Measurements from ENCODE around the gene KANTR.

The KANTR gene

DNA sequence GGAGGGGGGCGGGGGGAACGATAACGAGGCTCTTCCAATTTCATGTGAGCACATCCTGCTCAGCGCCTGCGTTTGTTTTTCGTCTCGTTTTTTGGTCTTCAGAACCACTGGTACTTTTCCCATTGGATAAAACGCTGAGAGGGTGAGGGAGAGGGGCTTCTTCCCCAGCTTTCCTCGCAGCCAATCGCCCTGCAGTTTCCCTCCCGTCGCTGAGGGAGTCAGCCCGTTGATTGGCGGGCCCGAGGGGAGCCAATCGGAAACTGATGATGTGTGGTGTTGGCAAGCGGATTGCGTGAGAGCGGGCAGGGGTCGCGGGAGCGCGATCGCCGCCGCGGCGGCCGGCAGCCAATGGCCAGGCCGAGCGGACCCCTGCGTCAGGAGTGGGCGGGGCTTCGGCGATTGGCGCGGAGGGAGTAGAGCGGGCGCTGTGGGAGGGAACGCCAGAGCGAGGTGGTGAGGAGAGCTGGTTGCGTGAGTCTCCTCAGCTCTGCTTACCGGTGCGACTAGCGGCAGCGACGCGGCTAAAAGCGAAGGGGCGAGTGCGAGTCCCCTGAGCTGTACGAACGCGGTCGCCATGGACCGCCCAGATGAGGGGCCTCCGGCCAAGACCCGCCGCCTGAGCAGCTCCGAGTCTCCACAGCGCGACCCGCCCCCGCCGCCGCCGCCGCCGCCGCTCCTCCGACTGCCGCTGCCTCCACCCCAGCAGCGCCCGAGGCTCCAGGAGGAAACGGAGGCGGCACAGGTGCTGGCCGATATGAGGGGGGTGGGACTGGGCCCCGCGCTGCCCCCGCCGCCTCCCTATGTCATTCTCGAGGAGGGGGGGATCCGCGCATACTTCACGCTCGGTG lies 11.8 kb upstream of the KANTR start, which contains the start of gene TSPYL2:
Gene TSPYL2, plus strand, starts transcription at position 443 of the 848 bp plus-strand sequence. Its CDS starts 132 bp downstream, at position 575.
- peak; percentile 95 for DNase-seq

DNA sequence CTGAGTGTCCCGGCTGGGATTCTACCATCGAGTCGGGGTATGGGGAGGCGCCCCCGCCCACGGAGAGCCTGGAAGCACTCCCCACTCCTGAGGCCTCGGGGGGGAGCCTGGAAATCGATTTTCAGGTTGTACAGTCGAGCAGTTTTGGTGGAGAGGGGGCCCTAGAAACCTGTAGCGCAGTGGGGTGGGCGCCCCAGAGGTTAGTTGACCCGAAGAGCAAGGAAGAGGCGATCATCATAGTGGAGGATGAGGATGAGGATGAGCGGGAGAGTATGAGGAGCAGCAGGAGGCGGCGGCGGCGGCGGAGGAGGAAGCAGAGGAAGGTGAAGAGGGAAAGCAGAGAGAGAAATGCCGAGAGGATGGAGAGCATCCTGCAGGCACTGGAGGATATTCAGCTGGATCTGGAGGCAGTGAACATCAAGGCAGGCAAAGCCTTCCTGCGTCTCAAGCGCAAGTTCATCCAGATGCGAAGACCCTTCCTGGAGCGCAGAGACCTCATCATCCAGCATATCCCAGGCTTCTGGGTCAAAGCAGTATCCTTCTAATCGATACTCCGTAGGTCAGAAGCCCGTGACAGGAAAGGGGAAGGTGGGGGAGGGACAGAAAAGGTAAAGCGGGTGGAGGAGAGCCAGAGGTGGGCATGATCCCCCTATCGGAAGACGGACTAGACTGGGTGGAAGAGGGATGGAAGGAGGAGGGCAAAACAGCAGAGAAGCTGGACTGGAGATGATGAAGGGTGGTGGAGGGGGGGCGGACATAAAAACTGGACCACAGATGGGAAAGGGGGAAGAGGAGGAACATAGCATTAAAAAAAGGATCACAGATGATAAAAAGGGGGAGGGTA lies 10.9 kb upstream of the KANTR start:
- no peak for DNase-seq

DNA sequence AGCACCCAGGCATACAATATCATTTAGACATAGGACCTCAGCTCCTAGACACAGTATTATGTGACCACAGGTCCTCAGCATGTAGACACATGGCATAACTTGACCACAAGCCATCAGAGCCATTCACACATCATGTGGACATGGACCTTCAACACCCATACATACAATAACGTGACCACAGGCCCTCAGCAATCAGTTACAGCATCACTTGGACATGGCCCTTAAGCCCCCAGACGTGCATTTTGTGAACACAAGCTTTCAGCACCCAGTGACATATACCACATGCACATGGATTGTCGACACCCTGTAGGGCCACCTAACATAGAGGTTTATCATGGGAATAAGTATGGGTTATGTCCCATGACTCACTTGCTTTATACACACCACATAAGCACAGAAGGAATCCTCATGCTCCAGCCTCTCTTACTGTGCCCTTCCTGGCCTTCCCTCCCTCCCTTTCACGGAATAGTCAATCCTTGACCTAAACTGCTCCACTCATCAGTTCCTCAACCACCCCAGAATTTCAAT lies 9.8 kb upstream of the KANTR start:
- no peak for DNase-seq

DNA sequence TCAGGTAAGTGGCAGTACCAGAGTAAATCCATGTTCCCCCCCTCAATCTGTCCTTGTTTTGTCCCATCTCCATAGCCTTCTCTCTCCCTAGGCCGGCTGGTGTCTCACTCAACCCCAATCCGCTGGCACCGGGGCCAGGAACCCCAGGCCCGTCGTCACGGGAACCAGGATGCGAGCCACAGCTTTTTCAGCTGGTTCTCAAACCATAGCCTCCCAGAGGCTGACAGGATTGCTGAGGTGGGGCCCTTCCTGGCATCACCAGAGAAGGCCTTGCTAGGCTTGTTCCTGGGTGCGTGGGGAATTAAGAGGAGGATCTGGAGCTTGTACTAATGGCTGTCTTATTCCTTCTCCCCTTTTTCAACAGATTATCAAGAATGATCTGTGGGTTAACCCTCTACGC lies 9.1 kb upstream of the KANTR start:
- no peak for DNase-seq

DNA sequence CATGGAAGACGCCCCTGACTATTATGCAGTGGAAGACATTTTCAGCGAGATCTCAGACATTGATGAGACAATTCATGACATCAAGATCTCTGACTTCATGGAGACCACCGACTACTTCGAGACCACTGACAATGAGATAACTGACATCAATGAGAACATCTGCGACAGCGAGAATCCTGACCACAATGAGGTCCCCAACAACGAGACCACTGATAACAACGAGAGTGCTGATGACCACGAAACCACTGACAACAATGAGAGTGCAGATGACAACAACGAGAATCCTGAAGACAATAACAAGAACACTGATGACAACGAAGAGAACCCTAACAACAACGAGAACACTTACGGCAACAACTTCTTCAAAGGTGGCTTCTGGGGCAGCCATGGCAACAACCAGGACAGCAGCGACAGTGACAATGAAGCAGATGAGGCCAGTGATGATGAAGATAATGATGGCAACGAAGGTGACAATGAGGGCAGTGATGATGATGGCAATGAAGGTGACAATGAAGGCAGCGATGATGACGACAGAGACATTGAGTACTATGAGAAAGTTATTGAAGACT lies 8.2 kb upstream of the KANTR start:
- DNase-seq: no peak

DNA sequence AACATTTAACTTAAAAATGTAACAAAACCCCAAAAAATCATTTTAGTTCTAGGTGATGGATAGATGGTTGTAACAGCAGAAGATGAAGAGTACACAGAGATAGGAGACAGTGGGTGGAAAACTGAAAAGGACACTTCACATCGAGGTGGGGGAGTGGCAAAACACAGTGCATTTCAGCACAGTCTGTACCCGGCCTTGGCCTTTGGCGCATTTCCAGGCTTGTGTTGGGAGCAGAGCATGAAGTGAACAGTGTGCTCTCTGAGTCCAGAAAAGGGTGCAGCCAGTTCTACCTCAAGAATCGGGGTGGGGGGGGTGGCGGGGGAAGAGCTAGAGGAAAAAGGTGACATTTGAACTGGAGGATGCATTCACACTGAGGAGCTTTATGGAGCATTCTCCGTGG lies 7.5 kb upstream of the KANTR start:
- DNase-seq: no peak

DNA sequence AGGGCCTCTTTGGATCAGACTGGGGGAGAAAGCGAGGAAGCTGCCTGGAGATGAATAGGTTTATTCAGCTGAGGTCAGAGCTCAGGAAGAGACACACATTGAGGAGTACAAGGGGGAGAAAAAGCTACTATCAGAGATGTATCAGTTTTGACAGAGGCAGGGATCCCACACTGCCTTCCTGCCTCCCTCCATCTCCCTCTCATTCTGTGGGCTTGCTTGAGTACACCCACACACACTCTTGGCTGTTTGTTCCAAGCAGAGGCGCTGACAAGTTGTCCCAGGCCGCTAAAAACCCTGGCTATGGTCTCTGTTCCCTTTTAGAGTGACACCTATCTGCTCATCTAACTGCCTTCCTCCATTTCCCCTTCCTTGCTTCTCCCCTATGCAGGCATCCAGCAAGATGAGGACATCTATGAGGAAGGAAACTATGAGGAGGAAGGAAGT lies 6.5 kb upstream of the KANTR start:
- no peak for DNase-seq

DNA sequence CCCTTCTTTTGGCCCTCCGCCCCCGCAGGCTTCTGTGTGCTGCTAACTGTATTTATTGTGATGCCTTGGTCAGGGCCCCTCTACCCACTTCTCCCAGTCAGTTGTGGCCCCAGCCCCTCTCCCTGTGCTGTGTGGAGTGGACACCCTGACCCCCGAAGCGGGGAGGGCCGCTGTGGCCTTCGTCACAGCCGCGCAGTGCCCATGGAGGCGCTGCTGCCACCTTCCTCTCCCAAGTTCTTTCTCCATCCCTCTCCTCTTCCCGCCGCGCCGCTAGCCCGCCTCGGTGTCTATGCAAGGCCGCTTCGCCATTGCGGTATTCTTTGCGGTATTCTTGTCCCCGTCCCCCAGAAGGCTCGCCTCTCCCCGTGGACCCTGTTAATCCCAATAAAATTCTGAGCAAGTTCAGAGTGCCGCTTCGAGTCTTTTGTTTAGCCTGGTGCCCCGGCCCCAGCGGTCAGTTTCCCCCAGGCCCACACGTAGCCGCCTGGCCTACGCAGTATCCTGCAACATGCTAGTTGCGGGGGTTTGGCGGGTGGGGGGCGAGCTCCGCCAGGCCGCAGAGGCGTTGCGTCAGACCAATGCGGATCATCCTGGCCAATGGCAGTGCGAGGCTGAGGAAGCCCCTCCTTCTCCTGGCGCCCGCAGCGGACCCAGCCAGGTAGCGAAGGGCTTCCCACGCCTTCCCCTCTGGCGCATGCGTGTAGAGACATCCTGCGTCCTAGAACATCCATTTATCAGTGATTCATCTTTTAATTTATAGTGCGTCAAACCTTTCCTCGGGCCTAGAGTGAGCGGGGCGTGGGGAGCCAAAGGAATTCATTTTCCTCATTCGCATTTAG lies 5.6 kb upstream of the KANTR start:
- DNase-seq: peak; percentile 80

DNA sequence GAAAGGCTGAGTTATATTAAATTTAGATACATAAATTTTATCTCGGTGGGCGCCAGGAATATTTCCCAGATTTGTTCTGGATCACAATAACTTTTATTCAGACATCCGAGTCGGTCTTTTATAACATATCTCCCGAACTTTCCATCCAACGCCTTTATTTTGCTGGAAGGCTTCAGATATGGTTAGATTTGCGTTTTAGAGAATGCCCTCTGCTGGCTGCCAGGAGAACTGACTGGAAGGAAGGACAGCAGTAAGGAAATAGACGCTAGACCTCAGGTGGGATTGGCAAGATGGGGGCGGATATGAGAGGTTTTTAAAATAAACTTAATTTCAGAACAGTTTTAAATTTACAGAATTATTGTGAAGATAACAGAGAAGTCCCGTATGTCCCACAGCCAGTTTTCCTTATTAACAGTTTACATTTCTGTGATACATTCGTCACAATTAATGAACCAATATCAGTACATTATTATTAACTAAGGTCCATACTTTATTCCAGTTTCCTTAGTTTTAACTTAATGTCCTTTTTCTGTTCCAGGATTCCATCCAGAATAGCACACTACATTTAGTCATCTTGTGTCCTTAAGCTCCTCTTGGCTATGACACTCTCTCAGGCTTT lies 4.6 kb upstream of the KANTR start:
- DNase-seq: peak; percentile 62

DNA sequence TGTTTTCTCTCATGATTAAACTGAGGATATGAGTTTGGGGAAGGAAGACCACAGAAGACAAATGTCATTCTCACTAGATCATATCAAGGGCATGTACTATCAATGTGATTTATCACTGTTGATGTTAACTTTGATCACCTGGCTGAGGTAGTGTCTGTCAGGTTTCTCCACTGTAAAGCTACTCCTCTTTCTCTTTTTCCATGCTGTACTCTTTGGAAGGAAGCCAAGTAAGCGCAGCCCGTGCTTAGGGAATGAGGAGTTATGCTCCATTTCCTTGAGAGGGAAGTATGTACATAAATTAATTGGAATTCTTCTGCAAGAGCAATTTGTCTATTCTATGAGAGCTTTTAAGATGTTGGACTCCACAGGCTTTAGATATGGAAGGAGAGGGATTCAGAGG lies 4.0 kb upstream of the KANTR start:
- DNase-seq: no peak

DNA sequence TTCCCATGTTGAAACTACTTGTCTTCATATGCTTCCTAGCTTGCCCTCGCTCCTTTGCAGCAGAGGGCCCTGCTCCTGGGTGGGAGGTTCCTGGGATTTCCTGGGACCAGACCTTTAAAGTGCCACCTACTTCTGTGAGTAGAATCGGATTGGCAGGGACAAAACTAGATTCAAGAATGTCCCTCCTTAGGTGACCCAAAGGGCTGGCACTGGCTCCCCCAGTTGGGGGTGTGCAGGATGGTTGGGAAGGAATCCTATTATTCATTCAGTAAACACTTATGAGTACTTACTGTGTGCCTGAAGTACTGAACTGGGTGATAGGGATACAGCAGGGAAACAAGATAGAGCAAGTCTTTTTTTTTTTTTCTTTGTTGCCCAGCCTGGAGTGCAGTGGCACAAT lies 2.6 kb upstream of the KANTR start:
- DNase-seq: no peak

DNA sequence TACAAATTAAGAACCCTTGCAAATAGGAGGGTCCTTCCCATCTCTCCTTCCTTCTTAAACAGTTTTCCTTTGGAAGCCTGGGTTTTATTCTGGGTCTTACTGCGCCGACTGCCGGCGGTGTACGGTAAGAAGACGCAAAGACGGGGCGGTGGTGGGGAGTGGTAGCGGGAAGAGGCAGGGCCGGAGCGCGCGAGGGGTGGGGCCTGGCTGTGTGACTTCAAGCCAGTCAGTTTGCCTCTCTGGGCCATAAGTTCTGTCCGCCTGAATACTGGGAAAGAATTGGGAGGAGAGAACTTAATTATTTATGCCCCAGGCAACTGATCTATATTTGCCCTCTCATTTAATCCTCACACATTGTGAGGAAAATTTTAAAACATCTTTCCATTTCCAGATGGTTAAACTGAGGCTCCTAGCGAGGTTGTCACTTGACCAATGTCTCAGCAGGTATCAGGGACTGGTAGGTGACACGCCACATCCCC lies 726 bp upstream of the KANTR start:
- peak; percentile 80 for DNase-seq

DNA sequence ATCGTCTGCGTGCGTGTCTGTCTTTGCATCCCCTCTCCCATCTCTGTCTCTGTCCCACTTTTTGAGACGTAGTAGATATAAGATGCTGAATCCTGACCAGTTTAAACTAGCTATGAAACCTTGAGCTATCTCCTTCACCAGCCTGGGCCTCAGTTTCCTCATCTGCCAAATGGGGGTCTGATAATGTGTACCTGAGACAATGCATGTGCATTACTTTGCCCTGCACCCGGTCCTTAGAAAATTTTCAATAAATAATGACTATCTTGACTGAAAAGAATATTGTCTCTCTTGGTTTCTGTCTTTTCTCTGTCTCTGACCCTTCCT lies 602 bp downstream of the KANTR start:
- no peak for DNase-seq

DNA sequence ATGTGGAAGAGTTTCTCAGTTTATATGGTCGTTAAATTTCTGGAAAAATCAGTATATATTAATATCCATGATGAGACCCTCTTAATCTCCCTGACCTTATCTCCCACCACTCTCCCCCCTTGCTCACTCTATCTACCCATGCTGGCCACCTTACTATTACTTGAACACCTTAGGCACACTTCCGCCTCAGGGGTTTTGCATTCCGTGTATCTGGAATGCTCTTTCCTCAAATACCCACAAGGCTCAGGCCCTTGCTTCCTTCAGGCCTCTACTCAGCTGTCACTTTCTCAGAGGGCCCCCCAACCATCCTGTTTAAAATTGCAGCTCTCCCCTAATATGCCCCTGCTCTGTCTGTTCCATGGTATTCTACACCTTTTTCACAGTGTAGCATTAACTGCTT lies 1.9 kb downstream of the KANTR start:
- DNase-seq: no peak

DNA sequence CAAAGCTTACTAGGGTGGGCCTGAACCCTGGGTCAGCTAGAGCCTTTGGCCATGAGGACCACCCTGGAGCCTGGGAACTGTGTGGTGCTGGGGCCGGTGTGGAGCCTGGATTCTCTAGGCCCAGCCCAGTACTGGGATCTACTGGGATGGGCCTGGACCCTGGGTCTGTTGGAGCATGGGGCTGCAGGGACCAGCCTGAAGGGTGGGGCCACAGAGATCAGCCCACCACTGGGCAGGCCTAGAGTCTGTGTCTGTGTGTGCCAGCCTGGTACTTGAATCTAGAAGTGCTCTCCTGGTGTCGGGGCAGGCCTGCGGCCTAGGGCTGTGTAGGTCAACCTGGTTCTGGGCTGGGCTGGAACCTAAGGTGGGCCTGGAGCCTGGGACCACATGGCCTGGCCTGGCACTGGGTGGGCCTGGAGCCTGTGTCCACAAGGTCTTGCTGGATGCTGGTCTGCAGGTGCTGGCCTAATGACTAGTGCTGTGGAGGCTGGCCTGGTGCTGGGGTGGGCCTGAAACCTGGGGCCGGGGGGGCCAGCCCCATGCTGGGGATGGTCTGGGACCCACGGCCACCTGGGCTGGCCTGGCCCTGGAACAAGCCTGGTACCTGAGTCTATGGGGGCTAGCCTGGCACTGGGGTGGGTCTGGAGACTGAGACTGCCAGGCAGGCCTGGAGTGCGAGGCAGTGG lies 21.1 kb downstream of the KANTR start:
- no peak for DNase-seq

DNA sequence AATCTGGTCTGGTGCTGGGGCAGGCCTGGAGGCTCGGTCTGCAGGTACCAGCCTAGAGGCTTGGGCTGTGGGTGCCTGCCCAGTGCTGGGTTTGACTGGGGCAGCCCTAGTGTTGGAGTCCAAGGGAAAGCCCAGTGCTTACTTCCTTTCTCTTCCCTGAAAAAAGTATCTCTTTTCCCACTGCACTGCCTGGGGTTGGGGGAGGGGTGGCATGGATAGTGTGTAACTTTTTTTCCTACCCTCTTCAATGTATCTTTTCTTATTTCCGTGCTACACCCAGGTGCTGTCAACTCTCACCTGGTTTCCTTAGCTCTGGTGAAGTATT lies 21.6 kb downstream of the KANTR start:
- no peak for DNase-seq

DNA sequence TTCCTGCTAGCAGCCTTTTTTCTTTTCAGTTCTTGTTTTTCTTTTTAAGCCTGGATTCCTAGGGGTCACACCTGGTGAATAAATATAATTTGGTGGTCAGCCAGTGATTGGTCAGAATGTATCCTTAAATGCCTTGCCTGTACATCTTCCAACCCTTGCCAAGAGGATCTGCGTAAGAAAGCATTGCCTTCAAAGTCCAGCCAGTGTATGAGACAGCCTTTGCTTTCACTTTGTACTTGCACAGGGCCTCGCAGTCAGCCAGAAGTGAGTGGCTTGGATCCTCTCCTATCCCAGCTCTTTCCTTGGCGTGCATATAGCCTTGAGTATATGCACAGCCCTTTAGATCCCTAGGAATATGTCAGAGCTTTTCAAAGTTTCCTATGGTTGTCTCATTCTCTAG lies 22.2 kb downstream of the KANTR start:
- DNase-seq: no peak

DNA sequence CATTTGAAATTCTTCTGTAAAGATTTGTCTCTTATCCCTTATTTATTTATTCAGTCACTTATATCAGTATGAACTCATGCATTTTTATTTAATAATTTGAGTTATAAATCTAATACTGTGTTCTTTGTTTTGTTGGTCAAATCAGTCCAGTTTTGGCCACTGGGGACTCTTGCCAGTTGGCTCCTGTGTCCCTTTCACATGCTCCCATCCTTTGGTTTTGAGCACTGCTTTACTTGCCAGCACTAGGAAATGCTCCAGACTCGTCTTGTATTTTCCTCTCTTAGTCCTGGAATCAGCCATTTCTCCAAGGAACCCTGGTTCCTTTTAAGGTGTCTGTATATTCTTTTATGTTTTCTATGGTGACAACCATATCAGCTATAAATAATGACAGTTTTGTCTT lies 28.1 kb downstream of the KANTR start:
- DNase-seq: no peak

DNA sequence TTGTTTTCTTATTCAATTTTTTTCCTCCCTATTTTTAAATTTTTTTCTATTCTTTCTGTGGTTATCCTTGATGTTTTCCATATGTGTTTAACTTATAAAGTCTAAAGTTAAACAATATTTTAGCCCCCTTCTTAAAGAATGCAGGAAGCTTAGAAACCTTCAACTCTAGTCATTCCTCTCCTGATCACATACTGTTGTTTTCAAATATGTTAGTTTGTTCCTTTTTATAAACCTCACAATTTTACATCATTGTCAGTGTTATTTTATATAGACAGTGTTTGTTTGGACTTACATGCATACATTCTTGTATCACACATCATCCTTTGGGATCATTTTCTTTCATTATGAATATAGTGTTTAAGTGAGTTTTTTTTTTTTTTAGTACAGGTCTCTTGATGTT lies 31.6 kb downstream of the KANTR start:
- no peak for DNase-seq

DNA sequence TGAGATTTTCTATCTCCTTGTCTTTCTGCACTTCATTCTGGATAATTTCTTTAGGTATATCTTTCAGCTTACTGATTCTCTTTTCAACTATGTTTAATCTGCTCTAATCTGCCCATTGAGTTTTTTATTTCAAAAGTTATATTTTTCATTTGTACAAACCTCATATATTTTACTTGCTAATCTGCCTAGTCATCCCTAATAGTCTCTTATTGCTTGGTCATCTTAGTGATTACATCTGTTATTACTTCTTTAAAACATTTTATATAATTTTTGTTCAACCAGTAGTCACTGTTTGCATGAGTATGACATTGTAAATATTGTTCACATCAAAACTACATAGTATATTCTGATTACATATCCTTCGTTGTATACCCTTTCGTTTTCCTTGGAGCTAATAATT lies 32.4 kb downstream of the KANTR start:
- DNase-seq: no peak

DNA sequence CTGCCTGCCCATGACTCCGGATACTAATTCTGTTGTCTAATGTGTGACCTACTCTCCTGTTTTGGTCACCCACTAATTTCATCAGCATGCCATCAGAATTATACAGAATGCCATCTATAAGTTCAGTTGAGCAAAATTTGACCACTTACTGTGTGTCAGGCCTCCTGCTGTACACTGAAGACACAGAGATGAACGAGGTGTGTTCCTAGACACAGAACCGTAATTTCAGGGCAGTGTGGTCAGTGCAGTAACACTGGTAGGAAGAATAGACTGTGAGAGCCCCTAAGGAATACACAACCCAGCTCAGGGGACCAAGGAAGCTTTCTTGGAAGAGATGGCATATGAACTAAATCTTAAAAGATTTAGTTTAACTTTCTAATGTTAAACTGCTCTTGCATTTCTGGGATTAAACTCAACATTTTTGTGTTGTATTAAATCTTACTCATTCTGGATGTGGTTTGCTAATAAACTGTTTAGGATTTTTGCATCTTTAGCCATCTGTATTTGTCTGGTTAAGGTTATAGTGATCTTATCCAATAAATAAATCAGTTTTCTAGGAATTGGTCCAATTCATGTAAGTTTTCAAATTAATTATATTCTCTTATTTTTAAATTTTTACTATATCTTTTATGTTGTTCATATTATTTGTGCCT lies 34.3 kb downstream of the KANTR start:
- DNase-seq: no peak
